ENCODE results near the gene HECW1. TPM values are rescaled to one million over a fixed set of nuclear protein-coding genes. Genes with fewer than 3 reads are reported as not detected.

HECW1 gene
- total RNA-seq, 1 experiment from 2014 or later: 1.8 TPM

DNA sequence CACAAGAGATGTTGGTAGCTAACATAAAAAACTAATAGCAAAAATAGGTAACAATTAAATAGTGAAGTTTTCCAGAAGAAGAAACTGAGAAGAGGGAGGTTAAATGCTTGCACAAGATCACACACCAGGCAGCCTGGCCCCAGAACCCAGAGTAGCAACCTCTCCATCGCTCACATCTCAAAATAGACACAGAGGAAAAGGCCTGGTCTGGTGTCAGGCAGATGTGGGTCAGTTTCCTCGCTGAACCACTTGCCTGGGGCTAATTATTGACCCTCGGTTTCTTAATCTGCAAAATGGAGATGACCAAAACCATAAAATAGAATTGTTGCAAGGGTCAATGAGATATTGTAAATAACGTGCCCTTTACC, 425.9 kb downstream of the HECW1 start:
- Histone ChIP-seq H3K27me3 (replicated peaks; ENCODE audit: control insufficient read depth, insufficient read depth, low read length) (no peaks in the 10 kb centered on the region), H3K4me1 (peaks cover 28% of the 10 kb centered on the region), H3K4me3 (ENCODE audit: low read depth, low read length) (no peak overlapping the region), H3K9me3 (no peaks in the 10 kb centered on the region), H3K36me3 (ENCODE audit: control insufficient read depth, insufficient read depth, low read length) (no peaks in the 10 kb centered on the region)
- no peak for DNase-seq
- Mint-ChIP-seq H3K36me3 (ENCODE audit: insufficient read depth, unreplicated experiment) (no peaks in the 10 kb centered on the region), H3K9me3 (ENCODE audit: unreplicated experiment) (no peaks in the 10 kb centered on the region), H3K4me1 (ENCODE audit: low read depth, unreplicated experiment) (peaks cover 19% of the 10 kb centered on the region), H3K4me3 (ENCODE audit: unreplicated experiment) (no peak overlapping the region), H3K27ac (ENCODE audit: unreplicated experiment) (peak overlapping the region; percentile 36), H3K27me3 (ENCODE audit: insufficient read depth, unreplicated experiment) (no peaks in the 10 kb centered on the region)
- CTCF ChIA-PET: interaction anchor here (0.8 to 2.1 kb wide), 3 partner anchors 27 to 44 kb away, joined by 3 to 12 read pairs (median 4); partner anchors contain the start of gene STK17A
- intact Hi-C loops (cut with micrococcal nuclease; ENCODE audit: unreplicated experiment): no loop called here
- POLR2A ChIA-PET: interaction anchor here (0.9 to 1.0 kb wide), 2 partner anchors 18 to 44 kb away, joined by 3 to 5 read pairs; partner anchors contain the start of gene STK17A
- TF ChIP-seq, protein P1, sequence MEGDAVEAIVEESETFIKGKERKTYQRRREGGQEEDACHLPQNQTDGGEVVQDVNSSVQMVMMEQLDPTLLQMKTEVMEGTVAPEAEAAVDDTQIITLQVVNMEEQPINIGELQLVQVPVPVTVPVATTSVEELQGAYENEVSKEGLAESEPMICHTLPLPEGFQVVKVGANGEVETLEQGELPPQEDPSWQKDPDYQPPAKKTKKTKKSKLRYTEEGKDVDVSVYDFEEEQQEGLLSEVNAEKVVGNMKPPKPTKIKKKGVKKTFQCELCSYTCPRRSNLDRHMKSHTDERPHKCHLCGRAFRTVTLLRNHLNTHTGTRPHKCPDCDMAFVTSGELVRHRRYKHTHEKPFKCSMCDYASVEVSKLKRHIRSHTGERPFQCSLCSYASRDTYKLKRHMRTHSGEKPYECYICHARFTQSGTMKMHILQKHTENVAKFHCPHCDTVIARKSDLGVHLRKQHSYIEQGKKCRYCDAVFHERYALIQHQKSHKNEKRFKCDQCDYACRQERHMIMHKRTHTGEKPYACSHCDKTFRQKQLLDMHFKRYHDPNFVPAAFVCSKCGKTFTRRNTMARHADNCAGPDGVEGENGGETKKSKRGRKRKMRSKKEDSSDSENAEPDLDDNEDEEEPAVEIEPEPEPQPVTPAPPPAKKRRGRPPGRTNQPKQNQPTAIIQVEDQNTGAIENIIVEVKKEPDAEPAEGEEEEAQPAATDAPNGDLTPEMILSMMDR (IDR thresholded peaks at IDR 0.05; ENCODE audit: insufficient read depth in 1 of 2, low read depth in 1 of 2, low read length in 1 of 2, severe bottlenecking in 1 of 2, unreplicated experiment in 1 of 2): no peak
- BruUV-seq (replicated peaks): no TSS peak

DNA sequence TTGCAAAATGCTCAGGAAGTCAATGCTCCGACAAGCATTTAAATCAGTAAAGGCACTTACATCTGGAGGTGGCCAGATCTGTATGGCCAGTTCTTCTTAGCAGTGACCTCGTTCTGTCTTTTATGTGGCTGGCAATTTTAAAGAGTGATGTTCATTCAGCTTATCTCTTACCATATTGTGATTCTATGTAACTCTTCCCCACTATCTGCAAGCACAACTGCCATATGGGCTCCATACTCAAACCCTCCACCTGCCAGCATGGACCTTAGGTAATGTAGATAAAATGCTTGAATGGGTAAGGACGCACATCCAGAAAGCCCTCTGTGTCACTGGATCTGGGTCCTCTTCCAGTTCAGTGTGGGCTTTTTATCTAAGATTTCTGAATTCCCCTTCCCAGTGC, 428.0 kb downstream of the HECW1 start:
- Mint-ChIP-seq H3K9me3 (ENCODE audit: unreplicated experiment) (no peaks in the 10 kb centered on the region), H3K27me3 (ENCODE audit: insufficient read depth, unreplicated experiment) (no peaks in the 10 kb centered on the region), H3K4me1 (ENCODE audit: low read depth, unreplicated experiment) (peaks cover 19% of the 10 kb centered on the region), H3K27ac (ENCODE audit: unreplicated experiment) (no peak overlapping the region), H3K4me3 (ENCODE audit: unreplicated experiment) (no peak overlapping the region), H3K36me3 (ENCODE audit: insufficient read depth, unreplicated experiment) (no peaks in the 10 kb centered on the region)
- peaks cover 28% of the 10 kb centered on the region for H3K4me1 ChIP-seq
- ChIA-PET POLR2A (no interaction called here), CTCF (no interaction called here)
- H3K36me3 ChIP-seq (ENCODE audit: control insufficient read depth, insufficient read depth, low read length): no peaks in the 10 kb centered on the region
- TF ChIP-seq, protein P1 (IDR thresholded peaks at IDR 0.05; ENCODE audit: insufficient read depth in 1 of 2, low read depth in 1 of 2, low read length in 1 of 2, severe bottlenecking in 1 of 2, unreplicated experiment in 1 of 2): no peak
- no peak overlapping the region for H3K4me3 ChIP-seq (ENCODE audit: low read depth, low read length)
- no peaks in the 10 kb centered on the region for H3K27me3 ChIP-seq (replicated peaks; ENCODE audit: control insufficient read depth, insufficient read depth, low read length)
- no peaks in the 10 kb centered on the region for H3K9me3 ChIP-seq
- intact Hi-C loops (cut with micrococcal nuclease; ENCODE audit: unreplicated experiment): no loop called here
- DNase-seq: no peak
- no TSS peak for BruUV-seq (replicated peaks)

DNA sequence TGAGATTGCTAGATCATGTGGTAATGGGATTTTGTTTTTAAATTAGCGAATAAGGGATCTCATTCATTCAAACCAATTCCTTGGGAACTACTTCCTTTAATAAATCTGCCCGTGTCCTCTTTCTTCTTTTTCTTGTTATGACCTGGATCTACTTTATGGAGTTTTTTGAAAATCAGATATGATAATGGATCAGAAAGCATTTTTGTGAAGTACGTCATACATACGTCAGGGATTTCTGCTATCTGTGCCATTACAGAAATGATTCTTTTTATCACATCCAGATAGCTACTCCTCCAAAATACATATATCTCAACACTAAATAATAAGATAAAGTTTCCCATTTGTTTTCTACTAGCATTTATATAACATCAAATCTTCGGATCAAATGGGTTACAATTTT, 430.3 kb downstream of the HECW1 start:
- Histone ChIP-seq H3K4me1 (peaks cover 10% of the 10 kb centered on the region), H3K36me3 (ENCODE audit: control insufficient read depth, insufficient read depth, low read length) (no peaks in the 10 kb centered on the region), H3K9me3 (no peaks in the 10 kb centered on the region), H3K4me3 (ENCODE audit: low read depth, low read length) (no peak overlapping the region), H3K27me3 (replicated peaks; ENCODE audit: control insufficient read depth, insufficient read depth, low read length) (no peaks in the 10 kb centered on the region)
- TF ChIP-seq, protein P1 (IDR thresholded peaks at IDR 0.05; ENCODE audit: insufficient read depth in 1 of 2, low read depth in 1 of 2, low read length in 1 of 2, severe bottlenecking in 1 of 2, unreplicated experiment in 1 of 2): no peak
- Mint-ChIP-seq H3K36me3 (ENCODE audit: insufficient read depth, unreplicated experiment) (no peaks in the 10 kb centered on the region), H3K9me3 (ENCODE audit: unreplicated experiment) (peaks cover 16% of the 10 kb centered on the region), H3K4me1 (ENCODE audit: low read depth, unreplicated experiment) (peaks cover 9% of the 10 kb centered on the region), H3K27ac (ENCODE audit: unreplicated experiment) (peak overlapping the region; percentile 15), H3K4me3 (ENCODE audit: unreplicated experiment) (no peak overlapping the region), H3K27me3 (ENCODE audit: insufficient read depth, unreplicated experiment) (no peaks in the 10 kb centered on the region)
- ChIA-PET POLR2A (no interaction called here), CTCF (no interaction called here)
- intact Hi-C loops (cut with micrococcal nuclease; ENCODE audit: unreplicated experiment): no loop called here
- BruUV-seq (replicated peaks): no TSS peak
- DNase-seq: no peak
